GM18858 (cell line): ENCODE measurements around the gene MAMDC4.

Experiments used
- ATAC-seq: cut with Tn5 transposase; IDR thresholded peaks from one replicate; pipeline ENCODE4 v1.9.1; 2021; ENCODE audit not compliant: unreplicated experiment

MAMDC4 gene

GRCh38 chr9:136886610-136887597 lies 34.8 kb downstream of the MAMDC4 start:
- ATAC-seq = peak; percentile 8

- ATAC-seq = no peak
Measured at GRCh38 chr9:136888454-136888853, 36.3 kb downstream of the MAMDC4 start.

GRCh38 chr9:136889858-136890257 lies 37.7 kb downstream of the MAMDC4 start:
- ATAC-seq = no peak

DNA sequence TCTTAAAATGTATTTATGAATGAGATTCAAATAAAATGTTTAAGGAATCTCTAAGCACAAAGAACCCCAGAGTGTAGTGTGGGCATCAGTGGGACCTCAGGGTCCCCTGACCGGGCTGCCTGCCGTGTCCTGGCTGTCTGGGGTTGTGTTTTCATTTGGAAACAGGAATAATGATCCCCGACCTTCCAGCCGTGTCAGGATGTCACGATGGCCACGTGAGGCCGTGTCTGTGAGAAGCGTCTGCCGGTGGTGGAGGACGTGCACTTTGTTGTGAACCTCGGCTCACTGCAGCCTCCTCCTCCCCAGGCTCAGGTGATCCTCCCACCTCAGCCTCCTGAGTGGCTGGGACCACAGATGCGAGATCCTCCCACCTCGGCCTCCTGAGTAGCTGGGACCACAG lies 38.5 kb downstream of the MAMDC4 start:
- no peak for ATAC-seq

GRCh38 chr9:136896027-136896426 lies 43.9 kb downstream of the MAMDC4 start:
- ATAC-seq = no peak

DNA sequence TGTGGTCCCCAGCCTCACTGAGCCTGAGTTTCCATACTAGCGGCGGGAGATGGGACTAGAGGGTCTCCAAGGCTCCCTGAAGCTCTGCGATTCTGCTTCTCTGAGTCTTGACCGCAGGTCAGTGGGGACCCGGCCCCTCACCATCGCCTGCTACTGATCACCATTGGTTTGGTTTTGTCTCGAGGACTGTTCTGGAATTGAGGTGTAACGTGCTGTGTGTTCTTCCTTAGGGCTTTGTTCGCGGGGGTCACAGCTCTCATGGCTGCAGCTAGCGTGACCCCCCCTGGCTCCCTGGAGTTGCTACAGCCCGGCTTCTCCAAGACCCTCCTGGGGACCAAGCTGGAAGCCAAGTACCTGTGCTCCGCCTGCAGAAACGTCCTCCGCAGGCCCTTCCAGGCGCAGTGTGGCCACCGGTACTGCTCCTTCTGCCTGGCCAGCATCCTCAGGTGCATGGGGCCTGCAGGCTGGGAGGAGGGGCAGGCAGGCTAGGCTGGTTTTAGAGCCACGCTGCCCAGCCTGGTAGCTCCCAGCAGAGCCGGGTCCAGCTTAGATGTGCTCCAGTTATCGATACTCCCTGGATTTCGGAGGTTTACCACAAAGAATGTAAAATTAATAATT lies 46.4 kb downstream of the MAMDC4 start:
- no peak for ATAC-seq

DNA sequence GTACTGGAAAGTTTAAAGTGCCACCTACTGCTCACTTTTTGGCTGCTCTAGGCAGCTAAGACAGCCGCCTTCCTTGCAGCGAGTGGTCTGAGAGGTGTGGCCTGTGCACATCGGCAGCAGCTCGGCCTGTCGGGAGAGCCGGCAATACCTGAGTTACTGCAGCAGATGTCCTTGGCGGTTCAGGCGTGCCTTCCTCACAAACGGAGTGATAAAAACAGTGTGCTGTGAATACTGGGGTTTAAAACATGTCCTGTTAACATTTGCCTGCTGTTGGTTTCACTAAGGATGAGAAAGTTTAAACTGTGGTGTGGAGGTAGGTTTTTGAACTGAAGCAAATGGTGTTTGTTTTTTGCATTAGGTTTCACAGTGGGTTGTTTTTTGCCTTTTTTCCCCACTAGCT lies 47.0 kb downstream of the MAMDC4 start:
- ATAC-seq = no peak

GRCh38 chr9:136900556-136900955 lies 48.4 kb downstream of the MAMDC4 start:
- no peak for ATAC-seq

DNA sequence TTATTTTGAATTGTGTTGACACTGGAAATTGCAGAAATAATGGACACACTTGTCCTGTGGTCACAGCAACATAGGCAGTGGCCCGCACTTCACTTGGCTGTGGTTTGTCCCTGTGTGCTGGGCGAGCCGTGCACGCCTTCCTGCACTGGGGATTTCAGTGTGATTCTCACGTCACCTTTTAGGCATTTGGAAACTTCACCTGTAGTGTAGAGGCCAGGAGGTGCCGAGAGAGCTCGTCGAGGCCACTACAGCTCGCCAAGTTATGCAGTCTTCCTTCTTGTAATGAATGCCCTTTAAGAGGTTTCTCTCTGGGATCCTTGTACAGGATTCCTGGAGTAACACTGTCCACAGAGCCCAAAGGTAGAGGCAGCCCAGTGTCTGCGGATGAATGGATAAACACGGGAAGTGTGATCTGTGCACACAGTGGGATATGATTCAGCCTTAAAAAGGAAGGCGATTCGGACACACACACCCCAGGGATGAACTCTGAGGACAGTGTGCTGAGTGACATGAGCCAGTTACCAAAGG lies 48.9 kb downstream of the MAMDC4 start:
- no peak for ATAC-seq

DNA sequence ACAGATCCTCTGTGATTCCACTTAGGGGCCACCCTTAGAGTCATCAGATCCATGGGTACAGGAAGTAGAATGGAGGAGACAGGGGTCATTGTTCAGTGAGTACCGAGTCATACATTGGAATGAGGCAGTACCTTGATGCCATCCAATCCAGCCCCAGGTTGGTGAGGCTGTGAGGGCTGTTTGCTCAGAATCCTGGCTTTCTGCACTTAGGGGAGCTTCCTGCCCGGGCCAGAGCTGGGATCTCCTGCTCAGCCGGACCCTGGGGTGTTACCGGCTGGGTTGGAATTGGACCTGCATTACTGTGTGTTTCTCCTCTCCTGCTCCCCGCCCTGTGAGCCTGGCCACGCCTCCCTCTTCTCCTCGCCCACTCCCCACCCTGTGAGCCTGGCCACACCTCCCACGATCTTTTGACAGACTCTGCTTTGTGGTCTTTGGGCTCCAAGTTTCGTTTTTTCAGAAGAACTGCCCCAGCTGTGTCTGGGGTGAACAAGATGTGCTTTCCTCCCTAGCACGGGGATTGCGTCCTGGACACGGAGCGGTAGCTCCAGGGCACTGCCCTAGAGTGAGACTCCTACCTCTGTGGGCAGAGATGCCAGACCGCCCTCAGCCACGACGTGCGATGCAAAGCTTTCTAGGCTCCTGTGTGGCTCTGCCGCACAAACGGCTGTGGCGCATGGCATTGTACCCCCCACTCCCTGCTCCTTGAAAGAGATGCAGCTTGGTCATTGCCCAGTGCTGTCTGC lies 49.5 kb downstream of the MAMDC4 start:
- ATAC-seq = no peak

DNA sequence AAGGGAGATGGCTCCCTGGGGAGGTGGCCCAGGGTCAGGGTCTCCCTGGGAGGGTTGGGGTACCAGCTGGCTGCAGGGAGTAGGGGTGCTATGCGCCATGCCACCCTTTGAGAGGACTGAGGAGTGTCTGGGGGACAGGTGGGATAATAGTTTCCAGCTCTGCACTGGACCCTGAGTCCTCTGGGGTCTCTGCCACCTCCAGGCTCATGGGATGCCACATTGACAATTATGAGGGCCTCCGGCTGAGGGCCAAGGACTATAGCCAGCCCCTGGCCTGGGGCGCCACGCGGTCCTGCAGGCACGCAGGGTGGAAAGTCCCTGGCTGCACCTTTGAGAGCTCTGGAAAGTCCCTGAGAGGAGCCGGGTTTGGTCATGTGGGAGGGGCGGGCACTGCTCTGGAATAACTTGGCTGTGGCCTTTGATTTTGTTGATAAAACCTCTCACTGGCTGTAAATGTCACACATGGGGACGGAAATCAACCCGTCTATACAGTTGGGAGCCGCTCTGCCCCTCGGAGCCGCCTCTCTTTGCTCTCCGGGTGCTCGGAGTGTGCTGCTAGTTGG lies 50.2 kb downstream of the MAMDC4 start:
- ATAC-seq = no peak

DNA sequence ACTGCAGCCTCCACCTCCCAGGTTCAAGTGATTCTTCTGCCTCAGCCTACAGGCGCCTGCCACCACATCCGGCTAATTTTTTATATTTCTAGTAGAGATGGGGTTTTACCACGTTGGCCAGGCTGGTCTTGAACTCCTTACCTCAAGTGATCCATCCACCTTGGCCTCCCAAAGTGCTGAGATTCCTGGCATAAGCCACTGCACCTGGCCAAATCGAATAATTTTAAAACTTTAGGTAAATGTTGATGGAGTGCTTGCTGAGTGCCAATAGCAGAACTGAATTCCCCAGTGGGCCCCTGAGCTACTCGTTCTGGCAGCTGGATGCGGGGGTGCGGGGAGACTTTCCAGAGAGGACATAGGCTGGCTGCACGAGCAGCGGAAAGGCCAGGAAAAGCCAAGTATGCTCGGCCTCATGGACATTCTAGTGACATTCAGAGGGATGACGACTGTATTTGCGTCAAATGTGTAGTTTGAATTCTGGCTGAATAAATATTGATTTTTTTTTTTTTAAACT lies 51.0 kb downstream of the MAMDC4 start:
- ATAC-seq = no peak

DNA sequence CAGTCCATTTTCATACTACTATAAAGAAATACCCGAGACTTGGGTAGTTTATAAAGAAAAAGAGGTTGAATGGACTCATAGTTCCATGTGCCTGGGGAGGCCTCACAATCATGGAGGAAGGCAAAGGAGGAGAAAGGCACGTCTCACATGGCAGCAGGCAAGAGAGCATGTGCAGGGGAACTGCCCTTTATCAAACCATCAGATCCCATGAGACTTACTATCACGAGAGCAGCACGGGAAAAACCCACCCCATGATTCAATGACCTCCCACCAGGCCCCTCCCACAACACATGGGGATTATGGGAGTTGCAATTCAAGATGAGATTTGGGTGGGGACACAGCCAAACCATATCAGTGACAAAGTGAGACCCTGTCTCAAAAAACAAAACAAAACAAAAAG lies 54.1 kb downstream of the MAMDC4 start:
- no peak for ATAC-seq

DNA sequence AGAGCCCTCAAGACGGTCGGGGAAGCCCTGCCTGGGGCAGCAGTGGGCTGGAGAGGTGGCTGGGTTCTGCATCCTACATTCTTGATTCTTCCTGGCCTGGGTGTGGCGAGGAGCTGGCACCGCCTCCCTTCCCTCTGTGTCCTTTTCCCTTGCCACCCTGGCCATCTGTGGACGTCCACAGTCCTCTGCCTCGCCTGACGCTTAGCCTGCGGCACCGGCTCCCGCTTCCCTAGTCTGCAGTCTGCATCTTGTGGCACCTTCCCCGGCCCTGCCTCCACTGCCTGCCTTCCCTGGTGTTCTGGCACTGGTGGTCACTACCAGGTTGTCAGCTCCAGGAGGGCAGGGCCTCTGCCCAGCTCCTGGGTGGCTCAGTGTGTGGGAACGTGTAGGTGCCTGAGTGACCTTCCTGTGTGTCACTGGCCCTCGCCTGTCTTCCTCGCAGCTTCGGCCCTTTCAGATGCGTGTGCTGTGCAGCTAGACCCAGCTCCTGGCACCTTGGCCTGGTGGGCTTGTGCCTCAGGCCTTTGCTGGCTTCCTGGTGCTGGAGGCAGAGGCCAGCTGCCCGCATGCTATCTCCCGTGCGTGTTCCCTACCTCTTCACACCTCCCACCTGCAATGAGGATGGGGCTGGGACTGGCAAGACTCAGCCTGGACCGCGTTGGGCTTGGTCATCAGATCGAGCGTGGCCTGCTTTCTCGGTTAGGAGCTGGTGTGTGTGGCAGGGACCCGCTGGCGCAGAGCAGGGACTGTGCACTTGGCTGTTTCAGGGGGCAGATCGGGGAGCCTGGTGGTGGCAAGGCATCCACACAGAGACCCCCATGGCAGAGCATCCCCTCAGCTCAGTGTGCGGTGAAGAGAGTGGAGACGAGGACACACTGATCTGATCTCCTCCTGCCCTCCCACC lies 55.1 kb downstream of the MAMDC4 start:
- no peak for ATAC-seq
